Esophagus muscularis mucosa (tissue), 4 donors: ENCODE measurements around the gene CDH4. TPM values are rescaled to one million over a fixed set of nuclear protein-coding genes. Genes with fewer than 3 reads are reported as not detected.

Source experiments
- DNase-seq: peaks from one replicate; pipeline ENCODE4 v3.0.0-alpha.2; 2017; ENCODE audit errors: extremely low spot score
- H3K27ac ChIP-seq, 4 donors: fragments of 200-600 bp; sonication (generic); replicated peaks in 1 of 4; 1 replicate in 3 of 4; 2 replicates in 1 of 4; pipeline ENCODE4 v1.5.1; 2016 to 2019; ENCODE audit warnings: mild to moderate bottlenecking in 1 of 4
- H3K27me3 ChIP-seq, 4 donors: fragments of 200-600 bp; sonication (generic); one replicate each; pipeline versions ENCODE4 v1.5.1 to v1.6.0; 2016 to 2019
- H3K36me3 ChIP-seq, 4 donors: fragments of 200-600 bp; sonication (generic); one replicate each; pipeline ENCODE4 v1.5.1; 2016 to 2019
- H3K4me1 ChIP-seq, 4 donors: fragments of 200-600 bp; sonication (generic); one replicate each; pipeline ENCODE4 v1.5.1; 2016 to 2019
- H3K4me3 ChIP-seq, 4 donors: fragments of 200-600 bp; sonication (generic); 1 replicate in 2 of 4; 2 replicates in 2 of 4; pipeline ENCODE4 v1.5.1; 2016 to 2019; ENCODE audit warnings: mild to moderate bottlenecking in 4 of 4, moderate library complexity in 1 of 4
- H3K9me3 ChIP-seq, 4 donors: fragments of 200-600 bp; sonication (generic); 1 replicate in 3 of 4; 2 replicates in 1 of 4; pipeline ENCODE4 v1.5.1; 2016 to 2019
- EP300 ChIP-seq: sonication (generic); formaldehyde crosslinking; IDR thresholded peaks from one replicate; pipeline ENCODE4 v1.6.1; 2017; ENCODE audit warnings: antibody characterized with exemption
- POLR2A ChIP-seq: fragments of 450-650 bp; IDR thresholded peaks from one replicate; pipeline ENCODE4 v1.6.1; 2017; ENCODE audit warnings: antibody characterized with exemption, moderate library complexity, mild to moderate bottlenecking, low read depth
- POLR2AphosphoS5 ChIP-seq, 2 donors: sonication (generic); formaldehyde crosslinking; IDR thresholded peaks; one replicate each; pipeline ENCODE4 v1.6.1; 2017; ENCODE audit warnings: antibody characterized with exemption in 2 of 2
- WGBS: methylation state at CpG from one replicate; pipeline ENCODE4 v1.1.5; 2018; 5-methylcytosine and 5-hydroxymethylcytosine counted together
- intact Hi-C: fragments of 100-400 bp; cut with DNase I; formaldehyde crosslinking; loops from one replicate; pipeline ENCODE4 v1.15.1; 2023
- total RNA-seq, 4 donors: library from RNA; depleted of rRNA; stranded (reverse); fragments of >200 nt; gene quantifications; one replicate each; pipeline versions ENCODE4 v1.1.0 to v1.2.1, GENCODE V29; 2016
- TF ChIP-seq, protein P1 (sequence below), 3 experiments: fragments of 200-600 bp in 2 of 3; fragments of 450-650 bp in 1 of 3; sonication (generic) in 2 of 3; IDR thresholded peaks; one replicate each; pipeline ENCODE4 v1.5.1; 2017 to 2019; ENCODE audit warnings: antibody characterized with exemption in 3 of 3, mild to moderate bottlenecking in 2 of 3, moderate library complexity in 1 of 3

The CDH4 gene
- total RNA-seq, 4 donors from 2014 or later: 0.42 to 1.3 (median 0.48) TPM

DNA sequence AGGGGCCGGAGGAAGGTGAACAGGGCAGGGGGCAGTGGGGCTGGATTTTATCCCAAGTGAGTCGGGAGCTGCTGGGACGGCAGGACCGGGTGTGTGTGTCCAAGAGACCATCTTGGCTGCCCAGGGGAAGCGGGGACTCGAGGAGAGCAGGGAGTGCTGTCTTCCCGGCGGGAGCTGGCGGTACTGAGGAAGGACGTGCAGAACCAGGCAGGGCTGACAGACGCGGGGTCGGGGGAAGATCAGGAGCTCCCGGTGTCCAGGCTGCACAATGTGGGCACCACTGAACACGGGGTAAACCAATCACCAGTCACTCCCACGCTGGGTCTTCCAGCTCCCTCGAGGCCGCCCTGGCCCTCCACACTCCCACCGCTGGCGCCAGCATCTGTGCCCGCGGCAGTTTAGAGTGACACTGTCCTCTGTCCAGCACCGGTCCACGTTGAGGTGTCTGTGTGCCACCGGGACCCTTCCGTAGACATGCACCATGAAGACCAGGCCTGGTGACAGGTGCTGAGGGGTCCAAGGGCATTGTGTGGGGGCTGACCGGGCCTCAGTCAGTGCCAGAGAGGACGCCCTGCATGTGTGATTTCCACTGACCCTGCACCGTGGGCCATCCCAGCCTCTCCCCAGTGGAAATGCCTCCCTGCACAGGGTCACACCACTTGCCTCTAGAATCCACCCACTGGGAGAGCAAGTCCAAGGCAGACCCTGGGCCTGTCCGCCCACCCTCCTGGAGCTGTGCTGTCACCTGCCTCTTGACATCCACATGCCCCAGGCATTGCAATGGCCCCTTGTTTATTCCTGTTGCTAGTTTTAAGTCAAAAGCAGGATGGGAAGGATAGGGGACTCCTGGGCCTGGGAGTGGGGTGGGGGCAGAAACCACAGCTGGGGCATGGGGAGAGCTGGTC is 411.7 kb downstream of the CDH4 start:
- Histone ChIP-seq H3K27ac (no peak overlapping the region), H3K36me3 (no peaks in the 10 kb centered on the region), H3K9me3 (no peaks in the 10 kb centered on the region), H3K27me3 (peaks cover 0 to 58% (median 0%) of the 10 kb centered on the region in 4 donors), H3K4me1 (no peaks in the 10 kb centered on the region), H3K4me3 (no peak overlapping the region)
- TF ChIP-seq POLR2A (no peak), POLR2AphosphoS5 (IDR thresholded peaks at IDR 0.05) (no peak), EP300 (no peak)
- TF ChIP-seq, protein P1, sequence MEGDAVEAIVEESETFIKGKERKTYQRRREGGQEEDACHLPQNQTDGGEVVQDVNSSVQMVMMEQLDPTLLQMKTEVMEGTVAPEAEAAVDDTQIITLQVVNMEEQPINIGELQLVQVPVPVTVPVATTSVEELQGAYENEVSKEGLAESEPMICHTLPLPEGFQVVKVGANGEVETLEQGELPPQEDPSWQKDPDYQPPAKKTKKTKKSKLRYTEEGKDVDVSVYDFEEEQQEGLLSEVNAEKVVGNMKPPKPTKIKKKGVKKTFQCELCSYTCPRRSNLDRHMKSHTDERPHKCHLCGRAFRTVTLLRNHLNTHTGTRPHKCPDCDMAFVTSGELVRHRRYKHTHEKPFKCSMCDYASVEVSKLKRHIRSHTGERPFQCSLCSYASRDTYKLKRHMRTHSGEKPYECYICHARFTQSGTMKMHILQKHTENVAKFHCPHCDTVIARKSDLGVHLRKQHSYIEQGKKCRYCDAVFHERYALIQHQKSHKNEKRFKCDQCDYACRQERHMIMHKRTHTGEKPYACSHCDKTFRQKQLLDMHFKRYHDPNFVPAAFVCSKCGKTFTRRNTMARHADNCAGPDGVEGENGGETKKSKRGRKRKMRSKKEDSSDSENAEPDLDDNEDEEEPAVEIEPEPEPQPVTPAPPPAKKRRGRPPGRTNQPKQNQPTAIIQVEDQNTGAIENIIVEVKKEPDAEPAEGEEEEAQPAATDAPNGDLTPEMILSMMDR (IDR thresholded peaks at IDR 0.05): no peak
- no peak for DNase-seq
- 91% methylated on average over 29 of the region's 30 CpGs for WGBS
- intact Hi-C loops: no loop called here

DNA sequence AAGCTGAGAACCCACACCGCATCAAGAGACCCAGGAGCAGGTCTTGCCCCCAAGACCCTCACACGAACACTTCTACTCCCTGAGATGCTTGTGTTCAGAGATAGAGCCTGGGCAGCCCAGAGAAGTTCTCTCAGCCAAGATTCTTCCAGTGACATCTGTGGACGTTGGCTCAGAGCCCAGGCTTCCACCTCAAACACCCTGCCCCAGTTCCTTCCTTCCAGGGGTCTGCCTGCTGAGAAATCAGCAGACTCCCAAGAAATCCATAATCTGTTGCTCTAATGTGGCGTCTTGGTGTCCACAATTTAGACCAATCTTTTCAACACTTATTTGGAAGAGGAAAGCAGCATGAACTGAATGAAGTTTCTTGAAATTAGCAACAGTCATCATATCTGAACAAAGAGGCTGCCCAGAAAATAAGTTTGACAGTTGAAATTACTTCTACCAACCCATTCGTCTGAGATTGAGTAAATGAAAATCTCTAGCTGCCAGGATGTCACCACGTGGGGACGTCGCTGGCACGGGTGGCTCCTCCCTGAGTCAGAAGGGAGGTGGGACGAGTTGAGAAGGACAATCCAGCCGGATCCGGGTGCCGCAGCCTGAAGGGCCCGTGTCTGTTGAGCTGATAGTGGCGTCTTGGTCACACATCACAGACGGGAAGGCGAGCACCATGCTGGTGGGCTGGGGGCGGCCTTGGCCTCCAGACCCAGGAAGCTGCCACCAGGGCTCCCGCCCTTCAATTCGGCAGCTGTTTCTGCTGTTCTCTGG is 412.7 kb downstream of the CDH4 start:
- no peak overlapping the region for H3K27ac ChIP-seq
- H3K4me3 ChIP-seq: no peak overlapping the region
- TF ChIP-seq POLR2A (no peak), POLR2AphosphoS5 (IDR thresholded peaks at IDR 0.05) (no peak), EP300 (no peak)
- TF ChIP-seq, protein P1 (IDR thresholded peaks at IDR 0.05): no peak
- no peaks in the 10 kb centered on the region for H3K9me3 ChIP-seq
- peaks cover 0 to 68% (median 0%) of the 10 kb centered on the region in 4 donors for H3K27me3 ChIP-seq
- 72% methylated on average over 17 of the region's 20 CpGs for WGBS
- intact Hi-C loops: no loop called here
- no peaks in the 10 kb centered on the region for H3K4me1 ChIP-seq
- DNase-seq: no peak
- no peaks in the 10 kb centered on the region for H3K36me3 ChIP-seq

DNA sequence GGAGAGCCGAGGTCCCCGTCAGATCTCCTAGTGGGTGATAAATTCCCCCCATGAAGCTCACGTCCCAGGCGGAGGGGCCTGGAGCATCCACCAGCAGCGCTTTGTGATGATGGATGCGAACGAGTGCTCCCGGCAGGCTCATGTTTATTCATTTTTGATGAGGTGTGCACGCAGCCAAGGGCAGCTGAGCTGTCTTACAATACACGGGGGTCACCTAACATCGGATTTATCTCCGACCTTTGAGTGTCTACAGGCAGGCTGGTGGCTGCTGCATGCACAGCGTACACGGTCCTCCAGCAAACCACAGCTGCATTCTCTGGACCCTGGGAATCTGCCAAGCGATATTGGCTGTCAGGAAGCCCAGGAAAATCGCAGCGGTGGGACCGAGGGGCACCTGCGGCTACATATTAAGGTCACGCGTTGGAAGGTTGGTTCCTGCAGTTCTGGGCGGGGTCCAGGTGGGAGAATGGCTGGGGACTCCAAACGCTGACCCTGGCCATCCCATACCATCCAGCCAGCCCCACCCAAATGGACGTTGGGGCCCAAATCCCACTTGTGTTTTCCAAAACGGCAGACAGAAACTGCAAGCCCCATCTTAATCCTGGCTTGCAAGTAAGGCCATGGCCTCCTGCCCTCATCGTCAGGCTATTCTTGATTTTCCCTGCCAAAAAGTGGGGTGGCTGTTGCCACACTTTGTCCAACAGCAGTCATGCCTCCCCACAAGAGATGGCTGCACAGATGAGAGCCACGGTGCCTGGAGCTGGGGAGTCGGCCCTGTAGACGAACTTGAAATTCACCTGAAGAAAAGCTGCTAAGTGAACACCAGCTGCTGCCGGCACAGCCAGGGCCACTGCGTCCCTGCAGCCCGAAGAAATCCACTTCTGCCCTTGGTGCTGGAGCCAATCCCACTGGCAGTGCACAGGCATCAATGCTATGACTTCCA is 413.7 kb downstream of the CDH4 start:
- DNase-seq: no peak
- Histone ChIP-seq H3K9me3 (no peaks in the 10 kb centered on the region), H3K36me3 (no peaks in the 10 kb centered on the region), H3K4me3 (no peak overlapping the region), H3K27ac (no peak overlapping the region), H3K27me3 (peaks cover 0 to 79% (median 0%) of the 10 kb centered on the region in 4 donors), H3K4me1 (no peaks in the 10 kb centered on the region)
- WGBS: 79% methylated on average over 30 of the region's 32 CpGs
- no peak for TF ChIP-seq POLR2A
- no peak for TF ChIP-seq EP300
- TF ChIP-seq, protein P1 (IDR thresholded peaks at IDR 0.05): no peak
- TF ChIP-seq POLR2AphosphoS5 (IDR thresholded peaks at IDR 0.05): no peak
- intact Hi-C loops: no loop called here

DNA sequence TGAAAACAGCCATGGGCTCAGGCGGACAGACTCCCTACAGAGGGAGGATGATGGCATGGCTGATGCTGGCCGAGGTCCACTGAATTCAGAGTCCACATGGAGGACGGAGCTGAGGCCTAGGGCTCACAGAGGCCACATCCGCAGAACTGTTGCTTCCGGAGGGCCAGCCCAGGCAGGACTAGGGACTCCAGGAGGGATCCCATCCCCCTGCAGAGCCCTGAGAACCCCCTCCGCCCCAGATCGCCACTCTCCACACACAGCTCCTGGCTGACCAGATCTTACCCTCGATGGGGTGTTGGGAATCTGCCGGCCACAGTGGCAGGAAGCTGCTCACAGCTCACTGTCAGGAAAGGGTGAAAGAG is 414.4 kb downstream of the CDH4 start:
- DNase-seq: no peak
- Histone ChIP-seq H3K36me3 (no peaks in the 10 kb centered on the region), H3K27ac (no peak overlapping the region), H3K9me3 (no peaks in the 10 kb centered on the region), H3K4me1 (no peaks in the 10 kb centered on the region), H3K4me3 (no peak overlapping the region), H3K27me3 (peaks cover 0 to 80% (median 0%) of the 10 kb centered on the region in 4 donors)
- TF ChIP-seq POLR2AphosphoS5 (IDR thresholded peaks at IDR 0.05) (no peak), EP300 (no peak), POLR2A (no peak)
- TF ChIP-seq, protein P1 (IDR thresholded peaks at IDR 0.05): no peak
- 81% methylated on average over 5 of the region's 9 CpGs for WGBS
- intact Hi-C loops: no loop called here
